PC-3 (cell line): Measurements from ENCODE around the gene DNAJB2. TPM values are rescaled to one million over a fixed set of nuclear protein-coding genes. Genes with fewer than 3 reads are reported as not detected.

ENCODE experiments used
- ATAC-seq: fragments of 200-7000 bp; cut with Tn5 transposase; 2 replicates; pipeline ENCODE4 v1.9.1; 2020; ENCODE audit warnings: mild to moderate bottlenecking, moderate library complexity
- BruUV-seq: library from RNA; stranded (reverse); fragments of 400-500 nt; replicated peaks from 2 replicates; lab custom pipeline; 2021; lab: Mats Ljungman, UMichigan
- CTCF ChIA-PET: fragments of 300-600 bp; sonication (Branson Sonifier 250); formaldehyde crosslinking; loops from one replicate; lab custom pipeline; 2022; ENCODE audit warnings: antibody characterized with exemption; lab: Charles Lee
- POLR2A ChIA-PET: fragments of 300-600 bp; sonication (Branson Sonifier 250); formaldehyde crosslinking; loops from one replicate; lab custom pipeline; 2022; ENCODE audit warnings: antibody characterized with exemption; ENCODE audit not compliant: unreplicated experiment; lab: Charles Lee
- DNase-seq: peaks from one replicate; pipeline ENCODE4 v3.0.0-alpha.2; 2015
- H2AFZ ChIP-seq: fragments of 300-600 bp; sonication (generic); 2 replicates; pipeline ENCODE4 v1.6.0; 2016; ENCODE audit warnings: antibody characterized with exemption, low read length
- H3F3A ChIP-seq: fragments of 300-600 bp; sonication (generic); one replicate; pipeline ENCODE4 v1.6.0; 2017; ENCODE audit warnings: antibody characterized with exemption, low read length, control low read depth, mild to moderate bottlenecking; ENCODE audit not compliant: unreplicated experiment
- H3K27ac ChIP-seq: fragments of 300-600 bp; sonication (generic); 2 replicates; pipeline ENCODE4 v1.5.1; 2016; ENCODE audit warnings: mild to moderate bottlenecking, low read length
- H3K27me3 ChIP-seq: fragments of 300-600 bp; sonication (generic); 2 replicates; pipeline ENCODE4 v1.6.1; 2016; ENCODE audit warnings: low read length, mixed read lengths
- H3K36me3 ChIP-seq: fragments of 300-600 bp; sonication (generic); 2 replicates; pipeline ENCODE4 v1.6.1; 2016; ENCODE audit warnings: low read depth, mixed run types, low read length, mixed read lengths
- H3K4me1 ChIP-seq: fragments of 300-600 bp; sonication (generic); 2 replicates; pipeline ENCODE4 v1.5.1; 2016; ENCODE audit warnings: low read length; ENCODE audit not compliant: insufficient read depth
- H3K4me2 ChIP-seq: fragments of 300-600 bp; sonication (generic); 2 replicates; pipeline ENCODE4 v1.6.0; 2016; ENCODE audit warnings: low read length
- H3K4me3 ChIP-seq: fragments of 300-600 bp; sonication (generic); 2 replicates; pipeline ENCODE4 v1.5.1; 2016; ENCODE audit warnings: mild to moderate bottlenecking, low read length, mixed read lengths
- H3K79me2 ChIP-seq: fragments of 300-600 bp; sonication (generic); 2 replicates; pipeline ENCODE4 v1.6.1; 2017; ENCODE audit warnings: low read length, mixed read lengths
- H3K9ac ChIP-seq: fragments of 300-600 bp; sonication (generic); 2 replicates; pipeline ENCODE4 v1.6.0; 2016; ENCODE audit warnings: mild to moderate bottlenecking, low read length
- H3K9me2 ChIP-seq: fragments of 300-600 bp; sonication (generic); replicated peaks from 2 replicates; pipeline ENCODE4 v1.6.1; 2016; ENCODE audit warnings: mixed run types, low read length, mixed read lengths
- H3K9me3 ChIP-seq: fragments of 300-600 bp; sonication (generic); 2 replicates; pipeline ENCODE4 v1.6.1; 2016; ENCODE audit warnings: low read length, mixed read lengths
- H4K20me1 ChIP-seq: fragments of 300-600 bp; sonication (generic); 2 replicates; pipeline ENCODE4 v1.6.1; 2016; ENCODE audit warnings: low read length, mixed read lengths
- CTCF ChIP-seq: fragments of 300-600 bp; sonication (generic); conservative IDR thresholded peaks from 2 replicates; pipeline ENCODE4 v1.5.1; 2017; ENCODE audit warnings: antibody characterized with exemption, low read depth, mild to moderate bottlenecking, low read length
- EZH2 ChIP-seq: fragments of 300-600 bp; sonication (generic); IDR thresholded peaks from one replicate; pipeline ENCODE4 v1.6.1; 2017; ENCODE audit warnings: antibody characterized with exemption, mild to moderate bottlenecking, low read length; ENCODE audit not compliant: unreplicated experiment
- EZH2phosphoT487 ChIP-seq: fragments of 300-600 bp; sonication (generic); IDR thresholded peaks from 2 replicates; pipeline ENCODE4 v1.6.1; 2018; ENCODE audit warnings: mild to moderate bottlenecking, antibody characterized with exemption, low read length, borderline replicate concordance
- intact Hi-C: fragments of 100-400 bp; cut with micrococcal nuclease; formaldehyde crosslinking; loops from 2 replicates; pipeline ENCODE4 v1.9.0; 2023
- total RNA-seq: library from RNA; depleted of rRNA; stranded (reverse); fragments of >200 nt; gene quantifications from 2 replicates; pipeline ENCODE4 v1.2.3, GENCODE V29; 2014

The DNAJB2 gene
- total RNA-seq, 1 experiment from 2014 or later = 62.3 TPM

GRCh38 chr2:219261024-219261855, 17.9 kb upstream of the DNAJB2 start:
- Histone ChIP-seq H3K27ac (no peak overlapping the region), H4K20me1 (no peaks in the 10 kb centered on the region), H3K4me3 (no peak overlapping the region), H3K79me2 (no peaks in the 10 kb centered on the region), H3K9me3 (no peaks in the 10 kb centered on the region), H3K4me2 (no peak overlapping the region), H3K9me2 (no peaks in the 10 kb centered on the region), H3F3A (no peaks in the 10 kb centered on the region), H3K36me3 (no peaks in the 10 kb centered on the region), H3K4me1 (no peaks in the 10 kb centered on the region), H3K27me3 (no peaks in the 10 kb centered on the region), H2AFZ (no peak overlapping the region), H3K9ac (no peak overlapping the region)
- ATAC-seq (no peak), DNase-seq (no peak)
- ChIA-PET POLR2A (no interaction called here), CTCF (no interaction called here)
- no TSS peak for BruUV-seq
- intact Hi-C loops = no loop called here
- no peak for TF ChIP-seq CTCF
- TF ChIP-seq EZH2phosphoT487 = no peak
- no peak for TF ChIP-seq EZH2

GRCh38 chr2:219266232-219266631, 12.9 kb upstream of the DNAJB2 start:
- POLR2A ChIA-PET = no interaction called here
- TF ChIP-seq CTCF = no peak
- CTCF ChIA-PET = no interaction called here

GRCh38 chr2:219266886-219267285, 12.3 kb upstream of the DNAJB2 start:
- no TSS peak for BruUV-seq
- ATAC-seq = no peak
- CTCF ChIA-PET = no interaction called here

More at GRCh38 chr2:219266232-219266631, 12.9 kb upstream of the DNAJB2 start:
- no peak for ATAC-seq
- Histone ChIP-seq H3K4me3 (no peak overlapping the region), H3K4me2 (no peak overlapping the region), H3K9ac (no peak overlapping the region), H3K4me1 (no peaks in the 10 kb centered on the region), H3K36me3 (no peaks in the 10 kb centered on the region), H3K27me3 (no peaks in the 10 kb centered on the region), H2AFZ (no peak overlapping the region), H4K20me1 (no peaks in the 10 kb centered on the region), H3K9me3 (no peaks in the 10 kb centered on the region), H3K27ac (no peak overlapping the region), H3F3A (no peaks in the 10 kb centered on the region), H3K9me2 (no peaks in the 10 kb centered on the region), H3K79me2 (no peaks in the 10 kb centered on the region)
- intact Hi-C loops = no loop called here
- no TSS peak for BruUV-seq
- DNase-seq = no peak

More at GRCh38 chr2:219266886-219267285, 12.3 kb upstream of the DNAJB2 start:
- Histone ChIP-seq H3K9me3 (no peaks in the 10 kb centered on the region), H3K4me2 (no peak overlapping the region), H3K9me2 (no peaks in the 10 kb centered on the region), H3K27me3 (no peaks in the 10 kb centered on the region), H3K9ac (no peak overlapping the region), H3K4me1 (no peaks in the 10 kb centered on the region), H3K4me3 (no peak overlapping the region), H4K20me1 (no peaks in the 10 kb centered on the region), H2AFZ (no peak overlapping the region), H3K27ac (no peak overlapping the region), H3K36me3 (no peaks in the 10 kb centered on the region), H3K79me2 (no peaks in the 10 kb centered on the region), H3F3A (no peaks in the 10 kb centered on the region)
- TF ChIP-seq EZH2phosphoT487 (no peak), EZH2 (no peak), CTCF (no peak)
- intact Hi-C loops = no loop called here
- POLR2A ChIA-PET = no interaction called here
- no peak for DNase-seq
